Suprapubic skin (tissue), 3 donors: Measurements from ENCODE around the gene BRS3.

Source experiments
- POLR2A ChIP-seq, 2 donors: fragments of 450-650 bp; IDR thresholded peaks; one replicate each; pipeline ENCODE4 v1.6.1; 2017; ENCODE audit warnings: antibody characterized with exemption in 2 of 2, mild to moderate bottlenecking in 2 of 2, moderate library complexity in 2 of 2
- TF ChIP-seq, protein P1 (sequence below), 2 donors: fragments of 200-600 bp in 1 of 2; fragments of 450-650 bp in 1 of 2; sonication (generic) in 1 of 2; IDR thresholded peaks; one replicate each; pipeline ENCODE4 v1.5.1; 2016 to 2019; ENCODE audit warnings: antibody characterized with exemption in 2 of 2, mild to moderate bottlenecking in 1 of 2, moderate library complexity in 1 of 2

DNA sequence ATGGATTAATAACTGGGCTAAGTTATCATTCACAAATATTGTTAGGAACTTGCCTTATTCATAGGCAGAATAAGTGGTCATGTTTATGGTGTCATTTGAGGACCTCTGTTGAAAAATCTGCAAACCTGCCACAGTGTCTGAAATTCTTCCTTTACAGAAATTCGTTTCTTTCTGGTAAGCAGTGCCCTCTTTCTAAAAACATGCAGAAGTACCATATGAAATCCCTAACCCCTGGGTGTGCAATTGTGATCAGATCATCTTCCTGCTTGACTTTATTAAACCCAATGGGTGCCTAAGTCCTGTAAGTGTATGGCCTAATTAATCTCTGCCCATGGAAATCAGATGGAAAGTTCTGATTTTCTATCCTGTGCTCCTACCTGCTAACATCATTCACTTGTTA, 5.3 kb downstream of the BRS3 start:
- no peak for TF ChIP-seq POLR2A (IDR thresholded peaks at IDR 0.05)
- TF ChIP-seq, protein P1, sequence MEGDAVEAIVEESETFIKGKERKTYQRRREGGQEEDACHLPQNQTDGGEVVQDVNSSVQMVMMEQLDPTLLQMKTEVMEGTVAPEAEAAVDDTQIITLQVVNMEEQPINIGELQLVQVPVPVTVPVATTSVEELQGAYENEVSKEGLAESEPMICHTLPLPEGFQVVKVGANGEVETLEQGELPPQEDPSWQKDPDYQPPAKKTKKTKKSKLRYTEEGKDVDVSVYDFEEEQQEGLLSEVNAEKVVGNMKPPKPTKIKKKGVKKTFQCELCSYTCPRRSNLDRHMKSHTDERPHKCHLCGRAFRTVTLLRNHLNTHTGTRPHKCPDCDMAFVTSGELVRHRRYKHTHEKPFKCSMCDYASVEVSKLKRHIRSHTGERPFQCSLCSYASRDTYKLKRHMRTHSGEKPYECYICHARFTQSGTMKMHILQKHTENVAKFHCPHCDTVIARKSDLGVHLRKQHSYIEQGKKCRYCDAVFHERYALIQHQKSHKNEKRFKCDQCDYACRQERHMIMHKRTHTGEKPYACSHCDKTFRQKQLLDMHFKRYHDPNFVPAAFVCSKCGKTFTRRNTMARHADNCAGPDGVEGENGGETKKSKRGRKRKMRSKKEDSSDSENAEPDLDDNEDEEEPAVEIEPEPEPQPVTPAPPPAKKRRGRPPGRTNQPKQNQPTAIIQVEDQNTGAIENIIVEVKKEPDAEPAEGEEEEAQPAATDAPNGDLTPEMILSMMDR (IDR thresholded peaks at IDR 0.05): no peak
